ENCODE data around the gene HPSE2. TPM values are rescaled to one million over a fixed set of nuclear protein-coding genes. Genes with fewer than 3 reads are reported as not detected.

HPSE2 gene
- total RNA-seq, 1 experiment from 2014 or later: not detected

GRCh38 chr10:98477861-98478260, 757.8 kb downstream of the HPSE2 start:
- Mint-ChIP-seq H3K4me1 (ENCODE audit: low read depth, unreplicated experiment) (no peaks in the 10 kb centered on the region), H3K27ac (ENCODE audit: unreplicated experiment) (no peak overlapping the region), H3K27me3 (ENCODE audit: insufficient read depth, unreplicated experiment) (peaks cover 6% of the 10 kb centered on the region), H3K9me3 (ENCODE audit: unreplicated experiment) (no peaks in the 10 kb centered on the region), H3K36me3 (ENCODE audit: insufficient read depth, unreplicated experiment) (no peaks in the 10 kb centered on the region), H3K4me3 (ENCODE audit: unreplicated experiment) (no peak overlapping the region)
- no peak overlapping the region for H3K4me3 ChIP-seq (ENCODE audit: low read depth, low read length)
- ChIA-PET POLR2A (no interaction called here), CTCF (no interaction called here)
- intact Hi-C loops (cut with micrococcal nuclease; ENCODE audit: unreplicated experiment): no loop called here
- no peaks in the 10 kb centered on the region for H3K4me1 ChIP-seq
- no peaks in the 10 kb centered on the region for H3K9me3 ChIP-seq
- no peak for TF ChIP-seq CTCF (IDR thresholded peaks at IDR 0.05; ENCODE audit: insufficient read depth in 1 of 2, low read depth in 1 of 2, low read length in 1 of 2, severe bottlenecking in 1 of 2, unreplicated experiment in 1 of 2)
- H3K27me3 ChIP-seq (replicated peaks; ENCODE audit: control insufficient read depth, insufficient read depth, low read length): no peaks in the 10 kb centered on the region
- no peaks in the 10 kb centered on the region for H3K36me3 ChIP-seq (ENCODE audit: control insufficient read depth, insufficient read depth, low read length)
- no peak for DNase-seq
- no TSS peak for BruUV-seq (replicated peaks)

GRCh38 chr10:98474628-98475027, 761.0 kb downstream of the HPSE2 start:
- Mint-ChIP-seq H3K36me3 (ENCODE audit: insufficient read depth, unreplicated experiment) (no peaks in the 10 kb centered on the region), H3K4me3 (ENCODE audit: unreplicated experiment) (no peak overlapping the region), H3K4me1 (ENCODE audit: low read depth, unreplicated experiment) (no peaks in the 10 kb centered on the region), H3K27ac (ENCODE audit: unreplicated experiment) (no peak overlapping the region), H3K9me3 (ENCODE audit: unreplicated experiment) (no peaks in the 10 kb centered on the region), H3K27me3 (ENCODE audit: insufficient read depth, unreplicated experiment) (peaks cover 11% of the 10 kb centered on the region)
- intact Hi-C loops (cut with micrococcal nuclease; ENCODE audit: unreplicated experiment): no loop called here
- POLR2A ChIA-PET: no interaction called here
- H3K9me3 ChIP-seq: no peaks in the 10 kb centered on the region
- no TSS peak for BruUV-seq (replicated peaks)
- H3K27me3 ChIP-seq (replicated peaks; ENCODE audit: control insufficient read depth, insufficient read depth, low read length): no peaks in the 10 kb centered on the region
- no peaks in the 10 kb centered on the region for H3K36me3 ChIP-seq (ENCODE audit: control insufficient read depth, insufficient read depth, low read length)
- no peak overlapping the region for H3K4me3 ChIP-seq (ENCODE audit: low read depth, low read length)
- no peak for DNase-seq
- CTCF ChIA-PET: no interaction called here
- no peaks in the 10 kb centered on the region for H3K4me1 ChIP-seq
- no peak for TF ChIP-seq CTCF (IDR thresholded peaks at IDR 0.05; ENCODE audit: insufficient read depth in 1 of 2, low read depth in 1 of 2, low read length in 1 of 2, severe bottlenecking in 1 of 2, unreplicated experiment in 1 of 2)

- no peaks in the 10 kb centered on the region for H3K36me3 Mint-ChIP-seq (ENCODE audit: insufficient read depth, unreplicated experiment)
- Histone ChIP-seq H3K4me1 (0 out of 2 replicates have a peak, but pooled peaks cover under 1% of the 10 kb centered on the region), H3K36me3 (ENCODE audit: control insufficient read depth, insufficient read depth, low read length) (no peaks in the 10 kb centered on the region), H3K4me3 (ENCODE audit: low read depth, low read length) (no peak overlapping the region), H3K9me3 (no peaks in the 10 kb centered on the region), H3K27me3 (replicated peaks; ENCODE audit: control insufficient read depth, insufficient read depth, low read length) (no peaks in the 10 kb centered on the region)
- CTCF ChIA-PET: no interaction called here
- no peak overlapping the region for H3K27ac Mint-ChIP-seq (ENCODE audit: unreplicated experiment)
- H3K4me3 Mint-ChIP-seq (ENCODE audit: unreplicated experiment): no peak overlapping the region
- POLR2A ChIA-PET: no interaction called here
- DNase-seq: no peak
- intact Hi-C loops (cut with micrococcal nuclease; ENCODE audit: unreplicated experiment): no loop called here
- H3K4me1 Mint-ChIP-seq (ENCODE audit: low read depth, unreplicated experiment): peaks cover 4% of the 10 kb centered on the region
- peaks cover 11% of the 10 kb centered on the region for H3K27me3 Mint-ChIP-seq (ENCODE audit: insufficient read depth, unreplicated experiment)
- H3K9me3 Mint-ChIP-seq (ENCODE audit: unreplicated experiment): no peaks in the 10 kb centered on the region
- TF ChIP-seq CTCF (IDR thresholded peaks at IDR 0.05; ENCODE audit: insufficient read depth in 1 of 2, low read depth in 1 of 2, low read length in 1 of 2, severe bottlenecking in 1 of 2, unreplicated experiment in 1 of 2): no peak
- BruUV-seq (replicated peaks): no TSS peak
These were observed 763.5 kb downstream of the HPSE2 start for GRCh38 chr10:98472196-98472595.

Measured in Caco-2 (cell line).